ENCODE results near the gene BAG3.

DNA sequence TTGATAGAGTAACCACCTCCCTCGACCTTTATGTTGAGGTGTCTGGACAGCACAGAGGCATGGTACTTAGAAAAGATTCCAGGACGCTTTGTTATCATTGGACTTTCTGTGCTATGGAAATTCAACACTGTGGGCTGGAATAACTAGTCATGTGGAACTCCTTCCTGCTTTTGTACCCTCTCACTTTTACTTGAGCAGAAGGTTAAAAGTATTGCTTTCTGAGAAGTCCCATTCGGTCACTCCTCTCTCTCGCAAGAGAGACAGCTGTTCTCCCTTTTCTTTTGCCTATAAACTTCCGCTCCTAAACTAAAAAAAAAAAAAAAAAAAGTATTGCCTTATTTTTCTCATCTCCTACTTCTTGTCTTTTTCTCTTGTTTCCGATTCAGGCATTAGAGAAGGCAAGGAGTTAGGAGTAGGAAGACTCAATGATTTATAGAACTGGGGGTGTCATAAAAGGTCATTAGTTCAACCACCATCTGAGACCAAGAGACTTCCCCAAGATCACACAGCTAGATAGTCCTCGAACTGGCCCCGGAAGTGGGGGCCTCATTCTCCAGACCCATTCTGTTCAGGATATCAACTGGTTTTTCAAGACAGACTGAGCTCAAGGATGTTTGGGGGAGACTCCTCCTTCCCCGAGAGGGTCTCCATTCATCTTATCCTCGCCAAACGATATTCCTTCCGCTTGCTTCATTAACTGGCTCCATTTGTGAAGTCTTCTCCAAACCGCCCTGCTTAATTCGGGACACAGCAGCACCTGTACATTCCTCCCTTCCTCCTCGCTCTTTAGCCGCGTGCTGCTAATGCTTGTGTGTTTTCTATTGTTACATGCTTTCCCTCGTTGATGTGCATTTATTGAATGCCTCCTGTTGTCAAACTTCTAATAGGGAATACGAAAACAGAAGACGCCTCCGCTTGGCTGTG is 73.7 kb downstream of the BAG3 start:
- TF ChIP-seq POLR2AphosphoS5 (IDR thresholded peaks at IDR 0.05; ENCODE audit: low read depth, low read length) (no peak; the same call in 1 of the 2 replicates), POLR2A (IDR thresholded peaks at IDR 0.05; ENCODE audit: low read depth, low read length) (peak; percentile 32; the same call in 1 of the 2 replicates), TAF1 (IDR thresholded peaks at IDR 0.05; ENCODE audit: borderline replicate concordance, low read depth, low read length) (no peak)

Data from GM12892 (cell line).